ENCODE data around the gene CTBP2. TPM values are rescaled to one million over a fixed set of nuclear protein-coding genes. Genes with fewer than 3 reads are reported as not detected.

The CTBP2 gene
- total RNA-seq, 2 donors from 2014 or later = 75.3 to 109 TPM

DNA sequence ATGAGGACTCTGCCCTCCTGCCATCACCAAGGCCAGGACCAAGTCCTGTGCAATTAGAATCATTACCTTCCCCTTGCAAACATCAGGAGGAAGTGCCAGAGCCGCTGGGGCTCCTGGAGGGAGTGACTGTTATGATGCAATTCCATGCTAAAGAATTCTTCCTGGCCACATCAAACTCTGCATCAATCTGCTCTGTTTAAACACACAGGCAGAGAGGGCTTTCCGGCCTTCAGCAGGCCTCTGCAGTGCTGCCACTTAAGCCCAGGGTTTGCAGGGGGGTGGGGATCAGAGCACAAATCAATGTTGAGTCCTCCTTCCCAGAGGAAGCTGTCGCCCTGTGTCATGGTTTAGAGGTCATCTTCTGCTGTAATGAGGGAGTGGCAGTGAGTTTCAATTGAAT is 58.1 kb downstream of the CTBP2 start:
- TF ChIP-seq, protein P1, sequence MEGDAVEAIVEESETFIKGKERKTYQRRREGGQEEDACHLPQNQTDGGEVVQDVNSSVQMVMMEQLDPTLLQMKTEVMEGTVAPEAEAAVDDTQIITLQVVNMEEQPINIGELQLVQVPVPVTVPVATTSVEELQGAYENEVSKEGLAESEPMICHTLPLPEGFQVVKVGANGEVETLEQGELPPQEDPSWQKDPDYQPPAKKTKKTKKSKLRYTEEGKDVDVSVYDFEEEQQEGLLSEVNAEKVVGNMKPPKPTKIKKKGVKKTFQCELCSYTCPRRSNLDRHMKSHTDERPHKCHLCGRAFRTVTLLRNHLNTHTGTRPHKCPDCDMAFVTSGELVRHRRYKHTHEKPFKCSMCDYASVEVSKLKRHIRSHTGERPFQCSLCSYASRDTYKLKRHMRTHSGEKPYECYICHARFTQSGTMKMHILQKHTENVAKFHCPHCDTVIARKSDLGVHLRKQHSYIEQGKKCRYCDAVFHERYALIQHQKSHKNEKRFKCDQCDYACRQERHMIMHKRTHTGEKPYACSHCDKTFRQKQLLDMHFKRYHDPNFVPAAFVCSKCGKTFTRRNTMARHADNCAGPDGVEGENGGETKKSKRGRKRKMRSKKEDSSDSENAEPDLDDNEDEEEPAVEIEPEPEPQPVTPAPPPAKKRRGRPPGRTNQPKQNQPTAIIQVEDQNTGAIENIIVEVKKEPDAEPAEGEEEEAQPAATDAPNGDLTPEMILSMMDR (conservative IDR thresholded peaks at IDR 0.05) = no peak
- Histone ChIP-seq H3K27me3 (ENCODE audit: control insufficient read depth, insufficient read depth, low read length, poor library complexity, severe bottlenecking) (no peaks in the 10 kb centered on the region), H3K9me3 (ENCODE audit: control insufficient read depth, low read length) (no peaks in the 10 kb centered on the region), H3K27ac (ENCODE audit: low read depth, low read length) (no peak overlapping the region), H3K9ac (ENCODE audit: extremely low read depth, low read length, poor library complexity, severe bottlenecking) (no peak overlapping the region), H3K4me3 (ENCODE audit: low read length) (no peak overlapping the region), H3K36me3 (ENCODE audit: control insufficient read depth, insufficient read depth, low read length) (peaks cover 17% of the 10 kb centered on the region), H3K4me1 (ENCODE audit: control insufficient read depth, insufficient read depth, low read length) (no peaks in the 10 kb centered on the region)
- Mint-ChIP-seq H3K27me3 (ENCODE audit: insufficient read depth) (no peaks in the 10 kb centered on the region), H3K9me3 (no peaks in the 10 kb centered on the region), H3K27ac (no peak overlapping the region), H3K4me1 (peaks cover 28% of the 10 kb centered on the region), H3K4me3 (no peak overlapping the region), H3K36me3 (ENCODE audit: low read depth) (peaks cover 27% of the 10 kb centered on the region)
- WGBS, 2 experiments (ENCODE audit: insufficient coverage in 1 of 2, insufficient read length in 1 of 2) = 85 to 89% methylated on average over 2 to 3 of the region's 3 CpGs
- DNase-seq = no peak

DNA sequence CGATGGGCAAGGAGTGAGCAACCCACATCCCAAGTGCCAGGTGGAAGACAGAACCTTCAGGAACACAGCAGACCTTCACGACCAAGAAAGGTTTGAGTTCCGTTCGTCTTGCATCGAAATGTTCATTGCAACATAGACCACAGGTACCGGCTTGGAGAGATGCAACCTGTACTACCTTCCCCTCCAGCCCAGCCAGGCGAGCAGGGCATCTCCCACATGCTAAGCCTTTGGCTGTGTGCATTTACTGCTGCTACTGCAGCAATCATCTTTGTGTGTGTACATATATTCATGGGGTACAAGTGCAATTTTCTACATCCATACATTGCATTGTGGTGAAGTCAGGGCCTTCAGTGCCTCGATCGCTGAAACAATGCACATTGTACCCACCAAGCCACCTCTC is 58.8 kb downstream of the CTBP2 start:
- H3K27ac ChIP-seq (ENCODE audit: low read depth, low read length) = no peak overlapping the region
- WGBS, 2 experiments (ENCODE audit: insufficient coverage in 1 of 2, insufficient read length in 1 of 2) = 93 to 100% methylated on average over 8 to 9 of the region's 9 CpGs
- peaks cover 14% of the 10 kb centered on the region for H3K36me3 ChIP-seq (ENCODE audit: control insufficient read depth, insufficient read depth, low read length)
- no peak overlapping the region for H3K27ac Mint-ChIP-seq
- no peak overlapping the region for H3K4me3 Mint-ChIP-seq
- H3K9me3 Mint-ChIP-seq = no peaks in the 10 kb centered on the region
- DNase-seq = no peak
- TF ChIP-seq, protein P1 (conservative IDR thresholded peaks at IDR 0.05) = no peak
- H3K4me1 Mint-ChIP-seq = peaks cover 30% of the 10 kb centered on the region
- H3K9ac ChIP-seq (ENCODE audit: extremely low read depth, low read length, poor library complexity, severe bottlenecking) = no peak overlapping the region
- no peaks in the 10 kb centered on the region for H3K9me3 ChIP-seq (ENCODE audit: control insufficient read depth, low read length)
- no peak overlapping the region for H3K4me3 ChIP-seq (ENCODE audit: low read length)
- H3K27me3 ChIP-seq (ENCODE audit: control insufficient read depth, insufficient read depth, low read length, poor library complexity, severe bottlenecking) = no peaks in the 10 kb centered on the region
- no peaks in the 10 kb centered on the region for H3K27me3 Mint-ChIP-seq (ENCODE audit: insufficient read depth)
- no peaks in the 10 kb centered on the region for H3K4me1 ChIP-seq (ENCODE audit: control insufficient read depth, insufficient read depth, low read length)
- H3K36me3 Mint-ChIP-seq (ENCODE audit: low read depth) = peaks cover 21% of the 10 kb centered on the region

DNA sequence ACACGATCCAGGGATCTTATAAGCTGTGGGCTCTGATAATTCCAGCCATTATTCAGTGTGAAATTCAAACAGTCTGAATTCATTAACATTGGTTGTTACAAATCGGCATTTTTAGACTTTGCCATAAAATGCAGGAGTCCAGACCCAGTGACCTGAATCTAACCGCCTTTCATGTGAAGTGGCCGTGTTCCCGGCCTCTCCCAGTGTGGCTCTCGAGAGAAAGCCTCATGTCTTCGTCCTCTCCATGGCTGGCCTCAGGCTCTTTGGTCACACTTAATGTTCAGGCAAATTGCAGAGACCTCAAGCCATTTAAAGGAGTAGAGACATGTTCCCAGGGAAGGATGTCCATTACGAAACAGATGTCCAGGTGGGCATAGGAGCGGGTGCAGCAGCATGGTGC is 59.3 kb downstream of the CTBP2 start:
- H3K36me3 ChIP-seq (ENCODE audit: control insufficient read depth, insufficient read depth, low read length) = peaks cover 14% of the 10 kb centered on the region
- H3K9me3 ChIP-seq (ENCODE audit: control insufficient read depth, low read length) = no peaks in the 10 kb centered on the region
- no peaks in the 10 kb centered on the region for H3K27me3 Mint-ChIP-seq (ENCODE audit: insufficient read depth)
- H3K27ac Mint-ChIP-seq = no peak overlapping the region
- peaks cover 30% of the 10 kb centered on the region for H3K4me1 Mint-ChIP-seq
- WGBS, 2 experiments (ENCODE audit: insufficient coverage in 1 of 2, insufficient read length in 1 of 2) = 90 to 92% methylated on average over 9 of the region's 9 CpGs
- DNase-seq = no peak
- peaks cover 17% of the 10 kb centered on the region for H3K36me3 Mint-ChIP-seq (ENCODE audit: low read depth)
- H3K4me1 ChIP-seq (ENCODE audit: control insufficient read depth, insufficient read depth, low read length) = no peaks in the 10 kb centered on the region
- no peak overlapping the region for H3K27ac ChIP-seq (ENCODE audit: low read depth, low read length)
- H3K4me3 Mint-ChIP-seq = no peak overlapping the region
- H3K4me3 ChIP-seq (ENCODE audit: low read length) = no peak overlapping the region
- H3K27me3 ChIP-seq (ENCODE audit: control insufficient read depth, insufficient read depth, low read length, poor library complexity, severe bottlenecking) = no peaks in the 10 kb centered on the region
- TF ChIP-seq, protein P1 (conservative IDR thresholded peaks at IDR 0.05) = no peak
- H3K9me3 Mint-ChIP-seq = no peaks in the 10 kb centered on the region
- H3K9ac ChIP-seq (ENCODE audit: extremely low read depth, low read length, poor library complexity, severe bottlenecking) = no peak overlapping the region

All from endodermal cell (in vitro differentiated cells).